NCI-H2107 treated with DMSO at 0.1 percent for 48 hours (cell line): ENCODE measurements around the gene SYNE1.
A peak's percentile ranks its signal among the peaks of the same experiment; 100 is the strongest.

Experiments used
- DNase-seq: peaks from one replicate; lab custom pipeline; 2025; ENCODE audit not compliant: unreplicated experiment; lab: John Stamatoyannopoulos, UW

SYNE1 gene

GRCh38 chr6:152246554-152247337, 390.4 kb downstream of the SYNE1 start:
- DNase-seq = no peak

GRCh38 chr6:152244998-152245630, 392.0 kb downstream of the SYNE1 start:
- no peak for DNase-seq

- no peak for DNase-seq
These were observed 396.0 kb downstream of the SYNE1 start for GRCh38 chr6:152241013-152241766.

GRCh38 chr6:152240436-152240835, 396.7 kb downstream of the SYNE1 start:
- DNase-seq = no peak

- DNase-seq = no peak
These were observed 400.6 kb downstream of the SYNE1 start for GRCh38 chr6:152236370-152237097.

- DNase-seq = no peak
These were observed 403.4 kb downstream of the SYNE1 start for GRCh38 chr6:152233547-152234320.

- DNase-seq = no peak
These were observed 404.5 kb downstream of the SYNE1 start for GRCh38 chr6:152232501-152233151.

GRCh38 chr6:152229330-152229729, 407.8 kb downstream of the SYNE1 start:
- DNase-seq = no peak

- DNase-seq = no peak
These were observed 411.0 kb downstream of the SYNE1 start for GRCh38 chr6:152226119-152226518.

- no peak for DNase-seq
These were observed 411.8 kb downstream of the SYNE1 start for GRCh38 chr6:152225241-152225934.

- DNase-seq = no peak
These were observed 413.5 kb downstream of the SYNE1 start for GRCh38 chr6:152223636-152224035.

- no peak for DNase-seq
These were observed 415.1 kb downstream of the SYNE1 start for GRCh38 chr6:152221806-152222628.

GRCh38 chr6:152220786-152221185, 416.4 kb downstream of the SYNE1 start:
- DNase-seq = no peak

GRCh38 chr6:152218887-152219286, 418.3 kb downstream of the SYNE1 start:
- no peak for DNase-seq

GRCh38 chr6:152212437-152212836, 424.7 kb downstream of the SYNE1 start:
- no peak for DNase-seq

GRCh38 chr6:152209211-152209610, 428.0 kb downstream of the SYNE1 start:
- no peak for DNase-seq

GRCh38 chr6:152207915-152208714, 429.0 kb downstream of the SYNE1 start:
- DNase-seq = peak; percentile 59
